22Rv1 (cell line): Measurements from ENCODE around the gene MEIS2.

Experiments used
- ZFX ChIP-seq: fragments of 450-650 bp; IDR thresholded peaks from 2 replicates; pipeline ENCODE4 v1.6.1; 2017; ENCODE audit warnings: antibody characterized with exemption, borderline replicate concordance
- TF ChIP-seq, protein P1 (sequence below): fragments of 450-650 bp; IDR thresholded peaks from 2 replicates; pipeline ENCODE4 v1.5.1; 2017; ENCODE audit warnings: mild to moderate bottlenecking

DNA sequence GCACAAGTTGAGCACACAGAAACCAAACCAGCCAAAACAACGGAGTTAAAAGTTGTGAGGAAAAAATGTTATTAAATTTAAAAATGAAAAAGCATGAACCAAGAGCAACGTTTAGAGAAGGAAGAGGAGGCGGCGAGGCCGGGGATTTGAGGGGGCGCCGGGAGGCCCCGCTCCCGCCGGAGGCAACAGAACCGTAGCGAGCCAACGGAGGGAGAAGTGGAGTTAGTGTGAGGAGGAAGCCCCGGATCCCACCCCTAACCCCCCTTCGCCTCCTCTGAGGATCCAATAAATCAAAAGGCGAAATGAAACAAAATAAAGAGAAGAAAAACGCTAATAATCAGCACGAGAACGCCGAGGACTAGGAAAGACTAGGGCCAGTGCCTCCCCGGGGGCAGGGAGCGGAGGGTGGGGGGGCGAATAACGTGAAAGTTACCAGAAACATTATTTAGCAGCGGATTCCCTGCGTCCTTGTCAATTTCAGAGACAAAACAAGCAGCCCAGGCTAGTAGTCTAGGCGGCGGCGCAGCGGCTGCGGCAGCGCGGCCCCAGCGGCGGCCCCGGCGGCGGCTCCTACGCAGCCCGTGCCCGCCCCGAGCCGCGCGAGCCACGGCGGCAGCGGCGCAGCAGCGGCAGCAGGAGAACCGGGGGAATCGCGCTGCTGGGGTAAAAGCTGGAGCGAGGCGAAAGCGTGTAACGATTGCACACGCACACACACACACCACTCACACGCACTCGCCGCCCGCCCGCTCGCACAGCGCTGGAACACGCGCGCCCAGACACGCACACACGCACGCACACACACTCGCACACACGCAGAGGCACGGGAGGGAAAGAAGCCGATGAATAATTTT lies 1.7 kb downstream of the MEIS2 start:
- TF ChIP-seq, protein P1, sequence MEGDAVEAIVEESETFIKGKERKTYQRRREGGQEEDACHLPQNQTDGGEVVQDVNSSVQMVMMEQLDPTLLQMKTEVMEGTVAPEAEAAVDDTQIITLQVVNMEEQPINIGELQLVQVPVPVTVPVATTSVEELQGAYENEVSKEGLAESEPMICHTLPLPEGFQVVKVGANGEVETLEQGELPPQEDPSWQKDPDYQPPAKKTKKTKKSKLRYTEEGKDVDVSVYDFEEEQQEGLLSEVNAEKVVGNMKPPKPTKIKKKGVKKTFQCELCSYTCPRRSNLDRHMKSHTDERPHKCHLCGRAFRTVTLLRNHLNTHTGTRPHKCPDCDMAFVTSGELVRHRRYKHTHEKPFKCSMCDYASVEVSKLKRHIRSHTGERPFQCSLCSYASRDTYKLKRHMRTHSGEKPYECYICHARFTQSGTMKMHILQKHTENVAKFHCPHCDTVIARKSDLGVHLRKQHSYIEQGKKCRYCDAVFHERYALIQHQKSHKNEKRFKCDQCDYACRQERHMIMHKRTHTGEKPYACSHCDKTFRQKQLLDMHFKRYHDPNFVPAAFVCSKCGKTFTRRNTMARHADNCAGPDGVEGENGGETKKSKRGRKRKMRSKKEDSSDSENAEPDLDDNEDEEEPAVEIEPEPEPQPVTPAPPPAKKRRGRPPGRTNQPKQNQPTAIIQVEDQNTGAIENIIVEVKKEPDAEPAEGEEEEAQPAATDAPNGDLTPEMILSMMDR, result no peak
- TF ChIP-seq ZFX, result no peak
